Stimulated activated CD4-positive, alpha-beta T cell treated with anti-CD3 and anti-CD28 coated beads, Interleukin-2, amount 100 ng/mL, for 24 hours (primary cell): Measurements from ENCODE around the gene FBXL3.

Experiments used
- DNase-seq, 2 donors: peaks; one replicate each; pipeline ENCODE4 v3.0.0-alpha.2; 2020

FBXL3 gene

GRCh38 chr13:77026861-77027621 lies at the start of gene FBXL3:
Gene FBXL3 (minus strand): TSS chr13:77027159. CDS start chr13:77021860, 5,299 bp downstream.
- DNase-seq = peak; percentile 79

- DNase-seq = no peak
Measured at GRCh38 chr13:77067519-77067918, 40.6 kb upstream of the FBXL3 start.

- DNase-seq = no peak
Measured at GRCh38 chr13:77065461-77066147, 38.6 kb upstream of the FBXL3 start.

GRCh38 chr13:77062097-77062496 lies 35.1 kb upstream of the FBXL3 start:
- no peak for DNase-seq

- no peak for DNase-seq
Measured at GRCh38 chr13:77061362-77061761, 34.4 kb upstream of the FBXL3 start.

GRCh38 chr13:77056886-77057285 lies 29.9 kb upstream of the FBXL3 start:
- DNase-seq = no peak

GRCh38 chr13:77056382-77056781 lies 29.4 kb upstream of the FBXL3 start:
- DNase-seq = no peak

GRCh38 chr13:77055158-77055557 lies 28.2 kb upstream of the FBXL3 start:
- DNase-seq = no peak

- no peak for DNase-seq
Measured at GRCh38 chr13:77053192-77053591, 26.2 kb upstream of the FBXL3 start.

GRCh38 chr13:77048681-77049080 lies 21.7 kb upstream of the FBXL3 start:
- DNase-seq = no peak

- DNase-seq = no peak
Measured at GRCh38 chr13:77047649-77048343, 20.8 kb upstream of the FBXL3 start.

GRCh38 chr13:77042566-77043177 lies 15.7 kb upstream of the FBXL3 start:
- no peak for DNase-seq

GRCh38 chr13:77040835-77041234 lies 13.9 kb upstream of the FBXL3 start:
- no peak for DNase-seq

- no peak for DNase-seq
Measured at GRCh38 chr13:77040076-77040475, 13.1 kb upstream of the FBXL3 start.

GRCh38 chr13:77038907-77039480 lies 12.0 kb upstream of the FBXL3 start:
- no peak for DNase-seq

GRCh38 chr13:77036279-77036678 lies 9.3 kb upstream of the FBXL3 start:
- no peak for DNase-seq

- no peak for DNase-seq
Measured at GRCh38 chr13:77034881-77035280, 7.9 kb upstream of the FBXL3 start.

GRCh38 chr13:77033717-77034302 lies 6.9 kb upstream of the FBXL3 start:
- DNase-seq = no peak

- DNase-seq = no peak
Measured at GRCh38 chr13:77031656-77032243, 4.8 kb upstream of the FBXL3 start.

GRCh38 chr13:77029436-77029835 lies 2.5 kb upstream of the FBXL3 start:
- no peak for DNase-seq

- DNase-seq = no peak
Measured at GRCh38 chr13:77028202-77028601, 1.2 kb upstream of the FBXL3 start.

- DNase-seq = peak; percentile 72 to 77
Measured at GRCh38 chr13:77026255-77026860, 601 bp downstream of the FBXL3 start.
